HPDE6-E6E7 (cell line): Measurements from ENCODE around the gene LARP6.
"Not testable (repeated sequence)": the region's sequence is repeated elsewhere in the genome, so short reads cannot be mapped to it uniquely, and the experiment has no call there.

Experiments used
- DNase-seq: peaks from one replicate; pipeline ENCODE4 v3.0.0; 2011; ENCODE audit warnings: missing footprints; ENCODE audit errors: extremely low spot score

The LARP6 gene

GRCh38 chr15:70831094-70831911 is 22.7 kb downstream of the LARP6 start:
- no peak for DNase-seq

- no peak for DNase-seq
These were observed 23.3 kb downstream of the LARP6 start for GRCh38 chr15:70830615-70831014.

DNA sequence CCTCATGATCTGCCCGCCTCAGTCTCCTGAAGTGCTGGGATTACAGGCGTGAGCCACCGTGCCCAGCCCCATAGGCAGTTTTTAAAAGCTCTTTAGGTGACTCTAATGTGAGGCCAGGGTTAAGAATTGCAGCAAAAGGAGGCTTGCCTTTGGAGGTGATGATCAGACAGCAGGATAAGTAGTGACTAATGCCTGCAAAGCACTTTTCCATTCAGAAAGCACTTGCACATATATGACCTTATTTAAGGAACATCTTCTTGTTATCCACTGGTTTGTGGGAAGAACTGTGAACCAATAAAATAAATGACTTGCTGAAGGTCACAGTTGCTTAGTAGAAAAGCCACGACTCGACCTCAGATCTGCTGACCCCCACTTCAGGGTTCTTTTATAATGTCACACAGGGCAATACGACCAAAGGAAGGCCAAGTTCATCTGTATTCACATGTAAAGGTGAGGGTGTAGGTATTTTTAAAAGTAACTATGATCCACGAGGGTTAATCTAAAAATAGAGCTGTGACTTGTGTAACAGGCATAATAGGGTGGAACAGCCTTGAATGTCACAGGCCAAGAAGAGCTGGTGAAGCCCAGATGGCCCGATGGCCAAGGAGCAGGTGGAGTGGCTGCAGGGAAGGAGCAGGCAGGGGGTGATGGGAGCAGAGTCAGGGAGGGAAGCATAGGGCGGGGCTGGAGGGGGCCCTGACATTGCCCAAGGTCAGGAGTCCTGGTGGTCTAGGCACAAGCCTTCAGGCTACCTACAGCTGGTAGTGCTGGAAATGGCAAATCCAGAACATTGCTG is 24.4 kb downstream of the LARP6 start:
- DNase-seq: no peak

DNA sequence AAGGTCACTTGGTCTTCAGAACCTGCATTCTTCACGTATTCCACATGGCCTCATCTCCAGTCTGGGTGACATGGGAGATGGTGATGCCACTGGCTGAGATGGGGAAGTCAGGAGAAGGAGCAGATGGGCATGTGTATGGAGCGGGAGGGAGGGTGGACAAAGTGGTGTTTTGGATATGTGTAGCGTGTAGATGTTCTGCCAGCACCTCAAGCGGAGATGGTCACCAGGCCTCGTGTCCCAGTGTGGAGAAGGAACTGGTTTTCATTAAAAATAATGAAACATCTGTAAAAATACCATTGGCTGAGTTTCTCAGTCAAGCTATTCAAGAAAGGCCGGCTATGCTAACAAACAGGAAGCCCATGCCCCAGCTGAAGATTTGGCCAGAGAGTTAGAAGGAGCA is 26.2 kb downstream of the LARP6 start:
- no peak for DNase-seq

- peak; percentile 58 for DNase-seq
These were observed 27.3 kb downstream of the LARP6 start for GRCh38 chr15:70826634-70827033.

DNA sequence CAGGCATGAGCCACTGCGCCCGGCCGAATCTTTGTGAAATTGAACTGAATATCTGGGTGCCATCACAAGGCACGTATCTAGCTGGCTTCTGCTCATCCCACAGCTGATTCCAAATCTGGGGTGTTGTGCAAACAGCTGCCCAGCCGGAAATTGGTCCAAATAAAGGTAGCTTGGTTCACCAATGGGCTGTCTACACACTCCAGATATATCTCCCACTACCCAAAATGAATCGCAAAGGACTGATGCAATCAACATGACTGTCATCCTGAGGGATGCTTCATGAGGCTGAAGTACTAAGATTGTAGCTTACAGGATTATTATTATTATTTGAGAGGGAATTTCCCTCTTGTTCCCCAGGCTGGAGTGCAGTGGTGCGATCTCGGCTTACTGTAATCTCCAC is 28.1 kb downstream of the LARP6 start:
- no peak for DNase-seq

DNA sequence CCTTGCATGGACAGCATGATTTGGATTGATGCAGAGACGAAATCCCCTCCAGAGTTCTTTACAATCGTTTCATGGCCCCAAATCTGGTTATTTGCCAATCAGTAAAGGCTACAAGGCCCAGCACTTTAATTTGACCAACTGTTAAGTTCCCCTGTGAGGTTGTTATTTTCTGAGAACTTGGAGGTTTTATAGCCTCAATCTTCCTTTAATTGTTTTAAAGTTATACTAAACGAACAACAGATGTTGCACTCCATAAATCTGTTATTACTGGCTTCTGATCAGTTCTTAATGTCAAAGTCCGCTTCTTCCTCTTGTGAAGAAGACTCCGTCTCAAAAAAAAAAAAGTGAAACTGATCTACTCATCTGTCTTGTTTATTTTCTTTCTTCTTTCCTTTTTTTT is 30.8 kb downstream of the LARP6 start:
- no peak for DNase-seq

DNA sequence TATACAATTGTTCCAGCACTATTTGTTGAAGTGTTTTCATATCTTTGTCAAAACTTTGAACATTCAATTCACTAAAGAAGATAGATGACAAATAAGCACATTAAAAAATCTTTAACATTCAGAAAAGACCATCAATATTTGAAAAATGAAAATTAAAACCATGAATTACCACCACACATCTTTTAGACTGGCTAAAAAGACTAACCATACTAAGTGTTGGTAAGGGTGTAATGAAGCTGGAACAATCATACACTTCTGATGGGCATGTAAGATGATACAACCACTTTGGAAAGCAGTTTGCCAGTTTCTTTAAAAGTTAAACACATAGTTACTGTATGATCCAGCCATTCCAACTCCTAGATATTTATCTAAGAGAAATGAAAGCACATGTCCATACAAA is 33.7 kb downstream of the LARP6 start:
- no peak for DNase-seq

GRCh38 chr15:70818580-70818979 is 35.4 kb downstream of the LARP6 start:
- no peak for DNase-seq

GRCh38 chr15:70817266-70817665 is 36.7 kb downstream of the LARP6 start:
- no peak for DNase-seq

DNA sequence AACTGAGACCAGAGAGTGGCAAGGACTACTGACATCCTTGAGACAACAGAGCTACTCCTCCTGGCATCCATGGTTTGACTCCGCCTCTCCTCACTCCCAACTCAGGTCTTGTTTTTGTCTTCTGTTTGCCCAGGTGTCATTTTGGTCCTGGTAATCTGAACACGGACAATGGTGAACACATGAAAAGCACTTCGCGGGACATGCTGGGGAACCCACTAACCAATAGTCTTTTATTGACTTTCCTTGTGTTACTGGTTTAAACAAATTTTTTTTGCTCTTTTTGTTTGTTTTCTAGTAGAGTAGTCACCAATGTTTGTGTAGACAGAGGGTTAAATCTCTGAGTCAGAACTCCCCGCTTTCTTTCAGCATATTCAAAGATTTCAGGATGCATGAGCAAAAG is 38.4 kb downstream of the LARP6 start:
- no peak for DNase-seq

DNA sequence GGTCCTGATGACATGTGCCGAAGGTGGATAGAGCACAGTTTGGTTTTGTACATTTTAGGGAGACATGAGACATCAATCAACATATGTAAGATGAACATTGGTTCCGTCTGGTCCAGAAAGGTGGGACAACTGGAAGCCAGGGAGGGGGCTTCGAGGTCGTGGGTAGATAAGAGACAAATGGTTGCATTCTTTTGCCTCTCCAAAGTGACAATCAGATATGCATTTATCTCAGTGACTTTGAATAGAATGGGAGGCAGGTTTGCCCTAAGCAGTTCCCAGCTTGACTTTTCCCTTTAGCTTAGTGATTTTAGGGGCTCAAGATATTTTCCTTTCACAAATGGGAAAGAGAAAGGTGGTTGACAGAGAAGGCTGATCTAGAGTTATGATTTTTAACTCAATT is 38.9 kb downstream of the LARP6 start:
- not testable (repeated sequence) for DNase-seq

DNA sequence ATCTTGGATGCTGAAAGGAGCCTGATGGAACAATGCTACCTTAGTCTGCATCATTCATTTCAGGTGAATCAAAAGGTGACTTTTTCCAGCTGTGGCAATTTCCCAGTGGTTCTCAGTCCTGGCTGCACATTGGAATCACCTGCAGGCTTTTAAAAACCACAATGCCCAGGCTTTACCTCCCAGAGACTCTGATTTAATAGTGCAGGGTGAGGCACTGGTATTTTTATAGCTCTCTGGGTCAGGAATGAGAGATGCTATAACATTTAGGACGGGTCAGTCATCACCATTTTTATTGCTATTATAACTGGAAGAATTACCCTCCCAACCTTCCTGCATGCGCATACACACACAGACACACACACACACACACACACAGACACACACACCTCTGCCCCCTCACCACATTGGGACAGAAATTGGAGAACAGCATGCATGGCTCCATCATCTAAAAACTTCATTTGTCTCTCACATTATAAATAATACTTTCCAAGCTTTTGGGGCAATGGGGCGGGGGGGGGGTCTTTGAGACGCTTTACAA is 41.1 kb downstream of the LARP6 start:
- no peak for DNase-seq

DNA sequence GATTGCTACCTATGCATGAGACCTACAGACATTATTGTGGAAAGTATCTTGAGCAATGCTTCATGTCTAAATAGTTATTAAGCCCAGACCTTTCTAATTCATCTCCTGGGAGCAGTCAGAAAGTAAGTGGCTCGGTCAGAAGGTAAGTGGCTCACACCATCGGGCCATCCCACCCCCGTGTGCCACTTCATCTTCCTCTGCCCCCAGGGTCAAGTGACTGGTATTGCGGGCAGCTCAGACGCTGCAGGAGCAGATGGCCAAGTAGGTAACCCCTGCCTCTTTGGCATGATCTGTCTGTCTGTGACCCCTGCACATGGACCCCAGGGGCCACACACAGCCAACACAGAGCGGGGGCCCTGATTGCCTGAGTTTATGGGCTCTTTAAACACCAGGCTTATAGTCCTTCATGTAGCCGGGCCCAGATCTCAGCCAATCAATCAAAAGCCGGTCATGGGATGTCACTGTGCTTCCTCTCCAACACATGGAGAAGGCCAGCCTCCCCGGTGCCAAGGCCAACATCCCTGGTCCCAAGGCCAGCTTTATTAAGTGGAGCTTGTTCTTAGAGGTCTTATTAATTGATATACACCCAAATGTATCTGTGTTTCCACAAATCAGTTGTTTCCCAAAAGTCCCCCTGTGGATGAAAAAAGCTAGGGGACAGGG is 42.9 kb downstream of the LARP6 start:
- DNase-seq: no peak

DNA sequence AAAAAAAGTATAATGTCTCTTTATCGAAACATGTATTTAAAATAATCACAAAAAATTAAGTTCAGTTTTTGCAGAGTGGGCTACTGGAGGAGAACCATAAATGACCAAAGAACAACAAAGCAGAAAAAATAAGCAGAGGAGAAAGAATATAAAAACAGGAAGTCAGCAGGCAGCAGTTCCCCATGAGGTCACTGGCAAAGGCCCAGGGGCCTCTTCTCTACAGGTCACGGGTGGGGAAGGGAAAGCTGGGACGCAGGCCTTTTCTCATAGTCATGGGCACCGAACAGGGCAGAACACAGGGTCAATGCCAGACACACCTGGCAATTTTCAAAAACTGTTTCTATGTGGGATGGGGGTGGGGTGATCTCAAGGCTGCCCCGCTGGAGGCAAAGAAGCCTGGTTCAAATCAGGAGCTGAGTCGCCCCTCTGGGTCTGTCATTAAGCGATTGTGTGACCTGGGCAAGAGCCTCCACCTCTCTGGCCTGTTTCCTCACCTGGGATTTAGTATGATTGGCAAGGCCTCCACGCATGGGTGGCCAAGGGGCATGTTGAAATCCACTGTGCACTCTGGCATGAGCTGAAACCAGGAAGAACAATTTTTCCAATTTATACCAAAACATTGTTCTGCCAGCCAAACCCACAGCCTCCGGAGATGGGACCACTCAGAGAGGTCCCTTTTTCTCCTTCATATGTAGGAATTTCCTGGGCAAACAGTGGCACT is 46.8 kb downstream of the LARP6 start:
- no peak for DNase-seq

DNA sequence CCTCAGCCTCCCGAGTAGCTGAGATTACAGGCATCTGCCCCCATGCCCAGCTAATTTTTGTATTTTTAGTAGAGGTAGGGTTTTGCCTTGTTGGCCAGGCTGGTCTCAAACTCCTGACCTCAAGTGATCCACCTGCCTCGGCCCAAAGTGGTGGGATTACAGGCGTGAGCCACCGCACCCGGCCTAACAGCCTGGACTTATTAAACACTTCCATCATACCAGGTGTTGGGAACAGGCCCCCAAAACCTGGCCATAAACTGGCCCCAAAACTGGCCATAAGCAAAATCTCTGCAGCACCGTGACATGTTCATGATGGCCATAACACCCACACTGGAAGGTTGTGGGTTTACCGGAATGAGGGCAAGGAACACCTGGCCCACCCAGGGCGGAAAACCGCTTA is 49.6 kb downstream of the LARP6 start:
- not testable (repeated sequence) for DNase-seq

GRCh38 chr15:70802629-70803028 is 51.3 kb downstream of the LARP6 start:
- DNase-seq: no peak

- no peak for DNase-seq
These were observed 52.8 kb downstream of the LARP6 start for GRCh38 chr15:70801109-70801508.

- no peak for DNase-seq
These were observed 54.1 kb downstream of the LARP6 start for GRCh38 chr15:70799667-70800450.

DNA sequence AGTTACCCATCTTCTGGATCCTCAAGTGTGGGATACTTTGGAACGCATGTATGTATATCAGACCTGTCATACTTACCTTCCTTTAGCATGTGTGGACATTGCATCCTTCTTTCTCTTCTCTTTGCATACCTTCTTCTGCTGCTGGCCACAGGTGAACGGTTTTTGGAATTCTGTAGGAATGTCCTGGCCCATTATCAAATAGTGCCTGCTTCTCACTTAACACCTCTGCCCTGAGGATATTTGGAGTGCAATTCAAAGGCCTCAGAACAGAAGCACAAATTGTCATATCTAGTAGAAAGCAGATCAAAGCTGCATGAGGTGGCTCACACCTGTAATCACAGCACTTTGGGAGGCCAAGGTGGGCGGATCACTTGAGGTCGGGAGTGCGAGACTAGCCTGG is 56.5 kb downstream of the LARP6 start:
- no peak for DNase-seq
